GM12878 (cell line): ENCODE measurements around the gene CPVL. TPM values are rescaled to one million over a fixed set of nuclear protein-coding genes. Genes with fewer than 3 reads are reported as not detected.

Experiments used
- CEBPZ ChIP-seq: fragments of 150-350 bp; IDR thresholded peaks from 2 replicates; pipeline ENCODE4 v1.6.1; 2016; ENCODE audit warnings: low read depth, low read length
- E4F1 ChIP-seq: fragments of 450-650 bp; IDR thresholded peaks from 2 replicates; pipeline ENCODE4 v1.6.1; 2018; ENCODE audit warnings: borderline replicate concordance, mild to moderate bottlenecking; ENCODE audit not compliant: partially characterized antibody
- EP300 ChIP-seq, 2 experiments: fragments of 150-350 bp in 1 of 2; IDR thresholded peaks; 2 replicates each; pipeline ENCODE4 v1.6.1; 2011 to 2012; ENCODE audit warnings: low read depth in 2 of 2, low read length in 2 of 2, borderline replicate concordance in 1 of 2, improper control_type of control experiment in 1 of 2, inconsistent platforms in 1 of 2; ENCODE audit not compliant: control insufficient read depth in 1 of 2
- FOXK2 ChIP-seq: fragments of 450-650 bp; IDR thresholded peaks from 2 replicates; pipeline ENCODE4 v1.6.1; 2017; ENCODE audit warnings: mild to moderate bottlenecking, moderate library complexity
- IKZF2 ChIP-seq, 2 experiments: fragments of 450-650 bp; IDR thresholded peaks; 2 replicates each; pipeline ENCODE4 v1.6.1; 2017; ENCODE audit warnings: mild to moderate bottlenecking in 2 of 2, moderate library complexity in 2 of 2
- IRF4 ChIP-seq: IDR thresholded peaks from 2 replicates; pipeline ENCODE4 v1.6.1; 2011; ENCODE audit warnings: low read depth, low read length
- MTA3 ChIP-seq: IDR thresholded peaks from 2 replicates; pipeline ENCODE4 v1.6.1; 2012; ENCODE audit warnings: low read length, inconsistent platforms, borderline replicate concordance
- REST ChIP-seq: IDR thresholded peaks from 2 replicates; pipeline ENCODE4 v1.6.1; 2012; ENCODE audit warnings: mild to moderate bottlenecking, low read depth, low read length
- polyA plus RNA-seq, 11 experiments: library from polyadenylated mRNA; depleted of rRNA in 4 of 11; unstranded in 6 of 11; stranded (reverse) in 5 of 11; fragments of >200 nt; fragmentation: Nextera tagmentation in 4 of 11; fragmentation: Illumina TruSeq in 1 of 11; extraction: Ambion mirVana in 4 of 11; extraction: Trizol in 1 of 11; gene quantifications; 1 replicate in 1 of 11; 2 replicates in 10 of 11; pipeline versions ENCODE4 v1.2.1 to v1.2.3, GENCODE V29; 2011 to 2016; ENCODE audit warnings: inconsistent platforms in 2 of 11, missing spikeins in 2 of 11, low read depth in 1 of 11
- total RNA-seq, 4 experiments: library from RNA; depleted of rRNA in 3 of 4; stranded (reverse); fragments of >200 nt in 3 of 4; fragmentation: Illumina TruSeq in 1 of 4; extraction: Trizol in 1 of 4; gene quantifications; 2 replicates each; pipeline versions ENCODE4 v1.2.1 to v1.2.3, GENCODE V29; 2013 to 2021

CPVL gene
- total and polyA plus RNA-seq, 10 of the 15 experiments (the other 5 are each of a cell fraction or from before 2014, with no cell fraction given), result 0.59 TPM; not detected in 9

- no peak for TF ChIP-seq REST
- no peak for TF ChIP-seq MTA3
- TF ChIP-seq FOXK2, result no peak
- TF ChIP-seq CEBPZ, result no peak
- TF ChIP-seq IRF4, result no peak
- TF ChIP-seq EP300 (IDR thresholded peaks at IDR 0.05; ENCODE audit: borderline replicate concordance in 1 of 2, control insufficient read depth in 1 of 2, low read depth in 2 of 2, low read length in 2 of 2), result no peak
- TF ChIP-seq E4F1, result no peak
- no peak for TF ChIP-seq IKZF2 (IDR thresholded peaks at IDR 0.05)
Measured at GRCh38 chr7:28961972-28962371, 184.4 kb downstream of the CPVL start (continued).
